B cell (primary cell): Measurements from ENCODE around the gene CDC25B.

Experiments
- CTCF ChIP-seq: fragments of 200-600 bp; IDR thresholded peaks from one replicate; pipeline ENCODE4 v1.8.0; 2022; ENCODE audit warnings: antibody characterized with exemption, mild to moderate bottlenecking
- EZH2 ChIP-seq: IDR thresholded peaks from 2 replicates; pipeline ENCODE4 v1.6.1; 2012; ENCODE audit warnings: borderline replicate concordance, low read depth, mild to moderate bottlenecking, moderate library complexity, low read length; ENCODE audit not compliant: insufficient read depth, poor library complexity, severe bottlenecking

- TF ChIP-seq CTCF = no peak
- no peak for TF ChIP-seq EZH2
Observed at GRCh38 chr20:3749087-3749688, 46.9 kb upstream of the CDC25B start.
